ENCODE measurements around the gene GABBR2. TPM values are rescaled to one million over a fixed set of nuclear protein-coding genes. Genes with fewer than 3 reads are reported as not detected.
A peak's percentile ranks its signal among the peaks of the same experiment; 100 is the strongest.

Gene GABBR2
- polyA plus RNA-seq, 6 donors from 2014 or later: not detected

DNA sequence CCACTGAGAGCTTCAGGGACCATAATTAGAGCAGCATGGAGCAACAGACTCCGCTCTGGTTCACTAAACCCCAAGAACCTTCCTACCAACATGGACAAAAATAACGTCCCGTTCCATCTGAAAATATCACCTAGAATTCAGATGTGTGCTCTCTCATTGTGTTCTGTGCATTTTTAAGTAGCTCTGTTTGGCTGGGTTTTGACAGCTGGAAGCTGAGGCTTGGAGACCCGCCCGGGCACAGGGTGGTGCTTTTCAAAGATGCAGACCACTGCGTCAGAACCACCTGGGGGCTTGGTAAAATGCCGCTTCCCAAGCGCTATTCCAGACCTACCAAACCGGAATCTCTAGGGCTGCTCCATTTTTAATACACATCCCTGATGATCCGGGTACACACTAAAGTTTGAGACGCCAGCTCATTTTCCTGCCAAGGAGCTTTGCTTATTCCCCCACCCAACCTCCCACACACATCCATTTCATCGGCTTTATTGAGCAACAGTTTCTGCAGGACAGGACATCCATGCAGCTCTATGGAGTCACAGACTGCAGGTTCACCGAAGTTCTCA lies 104.8 kb downstream of the GABBR2 start:
- no peaks in the 10 kb centered on the region for H3K4me1 Mint-ChIP-seq
- DNase-seq (no peak), ATAC-seq (ENCODE audit: low read depth in 2 of 2) (no peak)
- peaks cover 12 to 20% (median 15%) of the 10 kb centered on the region in 3 donors for H3K27me3 Mint-ChIP-seq
- no peaks in the 10 kb centered on the region for H3K36me3 Mint-ChIP-seq
- H3K9me3 Mint-ChIP-seq: no peaks in the 10 kb centered on the region
- no peak overlapping the region for H3K4me3 Mint-ChIP-seq
- H3K27ac Mint-ChIP-seq: no peak overlapping the region

DNA sequence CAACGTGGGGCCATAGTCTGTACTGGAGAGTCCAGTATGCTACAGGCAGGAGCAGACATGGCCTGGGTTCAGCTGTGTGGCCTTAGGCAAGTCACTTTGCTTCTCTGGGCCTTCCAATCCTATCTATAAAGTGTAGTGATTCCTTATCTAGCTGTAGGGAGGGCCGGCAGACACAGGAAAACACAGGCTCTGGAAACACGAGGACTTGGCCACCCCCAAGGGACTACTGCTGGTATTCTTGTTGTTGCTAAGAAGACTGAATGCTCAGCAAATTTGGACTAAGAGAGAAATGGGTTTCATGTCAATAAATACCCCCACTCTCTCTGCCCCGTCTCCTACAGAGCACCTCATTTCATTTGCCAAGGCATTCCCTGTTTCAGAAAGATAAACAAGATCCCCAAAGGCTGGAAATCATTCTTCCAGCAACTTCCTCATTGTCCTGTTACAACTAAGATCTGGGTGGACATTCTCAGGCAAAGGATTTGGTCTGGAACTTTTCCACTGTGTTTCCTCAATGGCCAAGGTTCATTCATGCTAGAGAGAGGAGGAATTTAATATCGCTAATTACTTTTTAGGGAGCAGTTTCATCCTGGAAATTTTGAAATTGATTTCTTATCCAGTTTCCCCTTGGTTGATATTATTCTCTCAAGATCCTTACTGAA lies 105.8 kb downstream of the GABBR2 start:
- peaks cover 15 to 20% (median 15%) of the 10 kb centered on the region in 3 donors for H3K27me3 Mint-ChIP-seq
- H3K36me3 Mint-ChIP-seq: no peaks in the 10 kb centered on the region
- H3K27ac Mint-ChIP-seq: no peak overlapping the region
- DNase-seq: no peak
- H3K4me3 Mint-ChIP-seq: no peak overlapping the region
- no peaks in the 10 kb centered on the region for H3K9me3 Mint-ChIP-seq
- no peak for ATAC-seq (ENCODE audit: low read depth in 2 of 2)
- H3K4me1 Mint-ChIP-seq: no peaks in the 10 kb centered on the region

DNA sequence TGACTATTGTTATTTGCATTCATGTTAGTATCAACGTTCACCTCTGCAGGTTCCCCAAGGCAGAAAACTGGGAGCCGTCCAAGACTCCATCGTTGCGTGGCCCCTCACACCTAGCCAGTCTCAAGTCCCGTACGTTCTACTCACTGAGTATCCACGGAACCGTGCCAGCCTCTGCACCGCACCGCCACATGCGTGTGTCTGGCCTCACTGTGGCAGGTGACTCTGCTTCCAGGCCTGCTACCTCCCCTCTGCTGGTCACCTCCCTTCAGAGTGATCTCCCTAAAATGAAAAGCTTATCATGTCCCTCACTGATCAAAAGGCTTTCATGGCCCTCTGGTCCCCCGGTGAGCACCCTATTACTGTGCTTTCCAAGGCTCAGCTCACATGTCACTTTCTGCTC lies 108.1 kb downstream of the GABBR2 start:
- Mint-ChIP-seq H3K27me3 (peaks cover 8 to 15% (median 15%) of the 10 kb centered on the region in 3 donors), H3K4me1 (no peaks in the 10 kb centered on the region), H3K9me3 (no peaks in the 10 kb centered on the region), H3K27ac (no peak overlapping the region), H3K4me3 (peak overlapping the region in 1 of 8 donors; percentile 34), H3K36me3 (no peaks in the 10 kb centered on the region)
- DNase-seq: no peak
- no peak for ATAC-seq (ENCODE audit: low read depth in 2 of 2)

DNA sequence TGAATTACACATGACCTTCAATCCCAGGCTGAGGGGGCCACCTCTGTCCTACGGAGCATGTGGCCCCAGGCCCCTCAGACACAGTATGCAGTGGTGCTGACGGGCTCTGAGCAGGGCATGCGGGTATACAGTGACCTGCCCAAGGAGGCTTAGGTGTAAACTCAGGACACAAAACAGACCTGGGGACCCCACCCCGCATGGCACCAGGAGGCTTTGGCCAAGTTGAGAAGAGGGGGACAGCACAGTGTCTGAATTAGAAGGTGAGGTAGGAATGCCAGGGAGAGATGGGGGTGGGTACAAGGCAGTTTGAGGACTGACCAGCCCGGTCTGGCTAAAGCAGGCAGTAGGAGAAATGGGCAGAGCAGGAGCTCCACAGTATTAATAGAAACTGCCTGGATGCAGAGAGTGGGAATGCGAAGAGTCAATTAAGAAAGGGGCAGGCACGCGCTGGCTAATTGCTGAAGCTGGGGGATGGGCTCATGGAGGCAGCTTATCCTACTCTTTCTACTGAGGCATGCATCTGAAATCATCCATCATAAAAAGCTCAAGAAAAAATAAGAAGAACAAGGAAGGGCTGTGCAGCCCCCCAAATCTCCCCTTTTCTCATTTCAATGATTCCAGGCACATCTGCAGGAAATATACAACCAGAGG lies 109.0 kb downstream of the GABBR2 start:
- no peaks in the 10 kb centered on the region for H3K36me3 Mint-ChIP-seq
- no peak for ATAC-seq (ENCODE audit: low read depth in 2 of 2)
- no peak for DNase-seq
- H3K27ac Mint-ChIP-seq: no peak overlapping the region
- H3K4me3 Mint-ChIP-seq: peak overlapping the region in 1 of 8 donors; percentile 36
- no peaks in the 10 kb centered on the region for H3K9me3 Mint-ChIP-seq
- H3K27me3 Mint-ChIP-seq: peaks cover 8 to 20% (median 15%) of the 10 kb centered on the region in 3 donors
- H3K4me1 Mint-ChIP-seq: no peaks in the 10 kb centered on the region

DNA sequence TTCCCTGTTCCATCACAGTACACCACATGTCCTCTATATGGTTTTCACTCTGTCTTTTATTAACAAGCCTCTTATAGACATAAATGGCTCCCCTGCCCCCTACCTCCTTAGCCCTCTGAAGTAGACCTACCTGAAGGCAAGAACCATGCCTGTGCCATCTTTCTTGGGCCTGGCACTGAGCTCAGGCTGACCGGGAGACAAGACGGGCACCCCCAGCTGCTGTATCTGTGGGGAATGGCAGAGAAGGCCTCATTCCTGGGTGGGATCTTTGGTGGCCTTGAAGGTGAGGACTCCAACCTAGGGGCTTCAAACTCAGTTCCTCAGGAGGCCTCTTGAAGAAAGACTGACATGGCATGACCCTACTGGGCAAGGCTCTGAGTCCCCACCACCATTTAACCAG lies 109.9 kb downstream of the GABBR2 start:
- Mint-ChIP-seq H3K9me3 (no peaks in the 10 kb centered on the region), H3K4me1 (no peaks in the 10 kb centered on the region), H3K27me3 (peaks cover 8 to 21% (median 15%) of the 10 kb centered on the region in 3 donors)

DNA sequence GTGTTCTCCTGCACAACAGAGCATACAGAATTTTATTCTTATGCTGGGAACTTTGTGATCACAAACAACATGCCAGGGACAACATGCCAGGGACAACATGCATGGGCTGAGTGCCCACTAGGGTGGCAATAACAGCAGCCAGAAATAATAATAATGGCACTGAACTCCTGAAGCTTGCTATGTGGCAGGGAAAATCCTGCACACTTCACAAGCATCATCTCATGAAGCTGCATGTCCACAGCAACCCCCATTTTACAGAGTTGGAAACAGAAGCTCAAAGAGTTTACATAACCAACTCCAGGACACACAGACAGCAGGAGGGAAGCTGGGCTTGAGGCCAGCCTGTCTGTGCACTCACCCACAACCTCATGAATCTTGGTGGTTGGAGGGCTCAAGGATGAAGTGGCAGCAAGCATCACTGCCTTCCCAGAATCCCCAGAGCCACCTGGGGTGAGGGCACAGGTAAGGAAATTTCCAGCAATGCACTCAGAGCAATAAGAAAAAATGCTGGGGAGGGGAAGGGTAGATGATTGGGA lies 111.4 kb downstream of the GABBR2 start:
- no peak for ATAC-seq (ENCODE audit: low read depth in 2 of 2)
- Mint-ChIP-seq H3K4me3 (no peak overlapping the region), H3K36me3 (no peaks in the 10 kb centered on the region), H3K27me3 (peaks cover 8 to 25% (median 15%) of the 10 kb centered on the region in 3 donors), H3K9me3 (no peaks in the 10 kb centered on the region), H3K4me1 (no peaks in the 10 kb centered on the region), H3K27ac (no peak overlapping the region)
- no peak for DNase-seq

More for the DNA sequence above, 109.9 kb downstream of the GABBR2 start:
- Mint-ChIP-seq H3K36me3 (no peaks in the 10 kb centered on the region), H3K27ac (no peak overlapping the region), H3K4me3 (no peak overlapping the region)
- DNase-seq: no peak
- no peak for ATAC-seq (ENCODE audit: low read depth in 2 of 2)

DNA sequence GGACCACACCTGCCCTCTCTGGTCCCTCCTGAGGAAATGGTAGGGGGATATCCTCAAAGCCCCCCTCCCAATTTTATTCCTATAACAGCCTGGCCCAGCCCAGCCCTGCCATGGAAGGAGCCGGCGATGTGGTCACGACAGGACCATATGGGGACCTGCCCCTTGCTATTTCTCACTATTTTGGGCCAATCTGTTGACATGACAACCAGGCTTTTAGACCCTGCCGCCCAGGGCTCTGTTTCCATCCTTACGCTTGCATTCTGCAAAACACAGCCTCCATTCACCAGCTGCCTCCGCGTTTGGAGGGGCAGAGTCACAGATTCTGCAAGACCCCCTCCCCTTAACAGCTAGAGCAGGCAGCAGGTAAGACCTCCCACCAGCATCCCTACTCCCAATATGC lies 112.2 kb downstream of the GABBR2 start:
- ATAC-seq (ENCODE audit: low read depth in 2 of 2) (no peak), DNase-seq (no peak)
- Mint-ChIP-seq H3K27ac (no peak overlapping the region), H3K27me3 (peaks cover 8 to 25% (median 15%) of the 10 kb centered on the region in 3 donors), H3K4me1 (no peaks in the 10 kb centered on the region), H3K4me3 (no peak overlapping the region), H3K9me3 (no peaks in the 10 kb centered on the region), H3K36me3 (no peaks in the 10 kb centered on the region)

DNA sequence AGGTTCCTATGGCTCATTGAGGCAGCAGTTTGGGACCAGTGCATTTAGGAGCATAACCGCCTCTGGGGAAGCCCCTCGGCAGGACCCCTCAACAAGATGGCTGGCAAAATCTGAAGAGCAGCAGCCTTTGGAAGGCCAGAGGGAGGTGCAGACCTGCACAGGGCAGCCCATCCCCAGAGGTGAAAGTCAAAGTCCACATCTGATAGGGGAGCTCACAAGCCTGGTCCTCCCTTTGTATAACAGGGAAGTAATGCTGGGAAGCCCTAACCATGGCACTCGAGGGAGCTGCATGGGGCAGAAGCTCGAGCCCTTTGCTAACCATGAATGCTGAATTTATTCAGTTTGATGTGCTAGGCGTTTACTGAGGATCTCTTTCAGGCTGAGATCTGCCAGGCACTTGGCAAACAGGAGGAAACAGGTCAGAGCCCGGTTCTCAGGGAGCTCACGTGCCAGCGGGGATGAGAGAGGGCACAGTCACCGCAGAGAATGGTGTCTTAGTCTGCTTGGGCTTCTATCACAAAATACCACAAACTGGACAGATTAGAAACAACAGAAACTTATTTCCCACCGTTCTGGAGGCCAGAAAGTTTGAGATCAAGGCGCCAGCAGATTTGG lies 114.1 kb downstream of the GABBR2 start:
- Mint-ChIP-seq H3K36me3 (no peaks in the 10 kb centered on the region), H3K9me3 (peaks cover 0 to 6% (median 0%) of the 10 kb centered on the region in 7 donors), H3K4me3 (no peak overlapping the region), H3K27me3 (peaks cover 7 to 23% (median 12%) of the 10 kb centered on the region in 3 donors), H3K27ac (no peak overlapping the region), H3K4me1 (no peaks in the 10 kb centered on the region)
- DNase-seq: no peak
- ATAC-seq (ENCODE audit: low read depth in 2 of 2): no peak

DNA sequence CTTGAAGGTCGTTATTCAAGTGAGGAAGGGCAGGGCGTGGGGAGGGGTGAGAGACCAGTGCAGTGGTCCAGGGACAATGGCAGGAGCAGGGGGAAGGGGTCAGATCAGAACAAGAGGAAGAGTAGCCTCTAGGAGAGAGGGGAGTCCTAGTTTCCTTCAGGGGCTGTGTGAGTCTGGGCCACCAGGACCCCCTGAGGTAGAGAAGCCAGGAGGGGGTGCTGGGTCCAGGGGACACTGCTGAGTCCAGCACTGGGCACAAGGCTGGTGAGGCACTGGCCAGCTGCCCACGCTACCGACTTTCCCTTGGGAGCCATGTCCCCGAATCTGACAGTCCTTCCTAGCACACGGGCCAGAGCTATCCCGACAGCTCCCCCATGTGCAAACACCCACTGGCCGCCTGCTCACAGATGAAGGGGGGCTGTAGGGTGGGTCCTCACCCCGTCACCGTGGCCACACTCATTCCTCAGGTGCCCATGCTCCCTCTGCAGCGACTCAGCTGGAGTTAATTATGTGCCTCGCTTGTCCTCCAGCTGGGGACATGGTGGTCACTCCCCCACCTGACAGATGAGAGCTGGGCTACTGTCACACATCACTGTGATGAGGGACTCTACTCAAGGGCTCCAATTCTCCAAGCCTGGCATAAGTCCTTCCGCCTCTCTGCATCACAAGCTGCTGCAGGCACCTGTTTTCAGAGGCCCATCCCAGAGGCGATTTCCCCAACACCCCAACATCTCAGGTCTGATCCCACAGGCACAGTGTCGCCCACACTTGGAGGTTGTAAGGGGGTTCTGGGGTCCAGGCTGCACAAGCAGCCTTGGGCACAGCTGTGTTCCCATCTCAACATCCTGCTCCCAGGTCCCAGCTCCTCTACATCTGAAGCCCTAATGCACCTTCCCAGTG lies 115.1 kb downstream of the GABBR2 start:
- Mint-ChIP-seq H3K27ac (no peak overlapping the region), H3K9me3 (peaks cover 0 to 6% (median 0%) of the 10 kb centered on the region in 7 donors), H3K4me3 (no peak overlapping the region), H3K4me1 (no peaks in the 10 kb centered on the region), H3K27me3 (peaks cover 7 to 24% (median 12%) of the 10 kb centered on the region in 3 donors), H3K36me3 (no peaks in the 10 kb centered on the region)
- DNase-seq (no peak), ATAC-seq (ENCODE audit: low read depth in 2 of 2) (no peak)

DNA sequence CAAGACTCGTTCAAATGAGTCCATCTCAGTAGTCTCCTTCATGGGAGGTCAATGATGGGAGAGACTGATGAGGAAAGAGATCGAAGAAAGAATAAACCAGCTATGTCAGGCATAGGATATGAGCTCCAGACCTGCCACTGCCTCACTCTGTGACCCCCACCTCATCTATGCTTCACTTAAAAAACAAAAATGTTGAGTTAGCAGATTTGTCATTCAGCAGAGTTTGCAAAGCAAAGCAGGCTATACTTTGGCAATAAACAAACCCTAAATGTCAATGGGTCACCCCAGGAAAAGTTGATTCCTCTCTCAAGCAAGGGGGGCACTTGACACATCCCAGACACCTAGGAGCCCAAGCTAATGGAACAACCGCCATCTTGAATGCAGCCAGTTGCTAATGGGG lies 117.0 kb downstream of the GABBR2 start:
- Mint-ChIP-seq H3K27ac (peak overlapping the region in 1 of 6 donors; percentile 6), H3K4me3 (no peak overlapping the region), H3K4me1 (no peaks in the 10 kb centered on the region)

DNA sequence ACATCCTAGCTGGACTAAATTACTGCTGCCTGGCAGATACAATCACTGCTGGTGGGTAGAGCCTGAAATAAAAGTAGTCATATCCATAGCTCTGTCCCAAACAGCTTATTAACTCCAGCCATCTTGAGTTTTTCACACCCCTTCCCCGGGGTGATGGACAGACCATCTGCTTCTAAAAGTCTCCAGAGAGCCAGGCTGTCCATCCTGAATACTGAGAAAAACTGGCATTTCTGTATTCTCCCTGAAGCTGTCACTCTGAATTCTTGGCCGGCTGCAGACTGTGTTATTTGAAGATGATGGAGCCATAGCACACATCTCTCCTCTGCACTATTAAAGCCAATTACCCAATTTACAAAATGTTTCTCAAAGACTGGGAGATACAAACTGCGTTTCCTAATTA lies 118.6 kb downstream of the GABBR2 start:
- H3K9me3 Mint-ChIP-seq: peaks cover 0 to 6% (median 0%) of the 10 kb centered on the region in 7 donors
- no peaks in the 10 kb centered on the region for H3K4me1 Mint-ChIP-seq
- H3K27ac Mint-ChIP-seq: no peak overlapping the region
- no peak for ATAC-seq (ENCODE audit: low read depth in 2 of 2)
- H3K4me3 Mint-ChIP-seq: no peak overlapping the region
- no peak for DNase-seq
- H3K36me3 Mint-ChIP-seq: no peaks in the 10 kb centered on the region
- H3K27me3 Mint-ChIP-seq: peaks cover 11 to 25% (median 14%) of the 10 kb centered on the region in 3 donors

More for the DNA sequence above, 117.0 kb downstream of the GABBR2 start:
- Mint-ChIP-seq H3K27me3 (peaks cover 11 to 24% (median 12%) of the 10 kb centered on the region in 3 donors), H3K36me3 (no peaks in the 10 kb centered on the region), H3K9me3 (peaks cover 0 to 6% (median 0%) of the 10 kb centered on the region in 7 donors)
- ATAC-seq (ENCODE audit: low read depth in 2 of 2): no peak
- no peak for DNase-seq

DNA sequence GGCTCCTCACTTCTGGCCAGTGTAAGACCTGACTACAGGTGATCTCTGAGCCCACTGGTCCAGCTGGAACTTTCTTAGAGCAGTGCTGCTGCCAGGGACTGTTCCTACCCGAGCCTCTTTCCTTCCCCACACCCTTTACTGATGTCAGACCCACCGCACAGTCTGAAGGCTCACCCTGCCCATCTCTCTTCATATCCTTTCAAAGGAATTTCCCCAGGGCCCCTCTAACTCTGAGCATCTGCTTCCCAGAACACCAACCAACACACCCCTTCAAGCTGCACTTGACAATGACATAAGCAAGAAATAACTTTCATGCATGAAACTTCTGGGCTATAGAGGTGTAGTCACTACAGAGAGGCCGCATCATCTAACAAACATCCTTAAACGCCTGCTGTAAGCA lies 119.6 kb downstream of the GABBR2 start:
- H3K9me3 Mint-ChIP-seq: peaks cover 0 to 6% (median 0%) of the 10 kb centered on the region in 7 donors
- H3K4me3 Mint-ChIP-seq: no peak overlapping the region
- DNase-seq: no peak
- no peaks in the 10 kb centered on the region for H3K36me3 Mint-ChIP-seq
- no peak overlapping the region for H3K27ac Mint-ChIP-seq
- ATAC-seq (ENCODE audit: low read depth in 2 of 2): no peak
- no peaks in the 10 kb centered on the region for H3K4me1 Mint-ChIP-seq
- peaks cover 11 to 24% (median 20%) of the 10 kb centered on the region in 3 donors for H3K27me3 Mint-ChIP-seq

Data from naive B cell (primary cell).